Ishikawa (cell line): ENCODE results near the gene CTSS.
A peak's percentile ranks its signal among the peaks of the same experiment; 100 is the strongest.

Experiments
- CEBPB ChIP-seq: IDR thresholded peaks from 2 replicates; pipeline ENCODE4 v1.6.1; 2012
- CREB1 ChIP-seq: IDR thresholded peaks from 2 replicates; pipeline ENCODE4 v1.6.1; 2012; ENCODE audit warnings: low read depth
- EP300 ChIP-seq: IDR thresholded peaks from 2 replicates; pipeline ENCODE4 v1.6.1; 2012; ENCODE audit warnings: borderline replicate concordance
- FOXM1 ChIP-seq: IDR thresholded peaks from 2 replicates; pipeline ENCODE4 v1.6.1; 2012; ENCODE audit warnings: low read depth, borderline replicate concordance
- MAX ChIP-seq: IDR thresholded peaks from 2 replicates; pipeline ENCODE4 v1.6.1; 2012
- NFIC ChIP-seq: IDR thresholded peaks from 2 replicates; pipeline ENCODE4 v1.6.1; 2012
- RAD21 ChIP-seq: IDR thresholded peaks from 2 replicates; pipeline ENCODE4 v1.6.1; 2012; ENCODE audit warnings: low read depth
- REST ChIP-seq: IDR thresholded peaks from 2 replicates; pipeline ENCODE4 v1.6.1; 2012; ENCODE audit warnings: low read depth, mild to moderate bottlenecking
- TAF1 ChIP-seq: IDR thresholded peaks from 2 replicates; pipeline ENCODE4 v1.6.1; 2012; ENCODE audit warnings: low read depth, mild to moderate bottlenecking
- TEAD4 ChIP-seq: IDR thresholded peaks from 2 replicates; pipeline ENCODE4 v1.6.1; 2012
- USF1 ChIP-seq: IDR thresholded peaks from 2 replicates; pipeline ENCODE4 v1.6.1; 2012
- YY1 ChIP-seq: IDR thresholded peaks from 2 replicates; pipeline ENCODE4 v1.6.1; 2012; ENCODE audit warnings: low read depth
- ZBTB7A ChIP-seq: IDR thresholded peaks from 2 replicates; pipeline ENCODE4 v1.6.1; 2012; ENCODE audit warnings: low read depth

GRCh38 chr1:150813028-150813707 is 47.6 kb upstream of the CTSS start:
- TF ChIP-seq CEBPB, result no peak
- TF ChIP-seq MAX, result no peak
- TF ChIP-seq USF1, result no peak
- TF ChIP-seq REST, result no peak
- TF ChIP-seq TAF1, result no peak
- no peak for TF ChIP-seq NFIC
- TF ChIP-seq RAD21, result peak; percentile 71
- TF ChIP-seq CREB1, result no peak
- TF ChIP-seq EP300, result no peak
- no peak for TF ChIP-seq FOXM1
- no peak for TF ChIP-seq YY1
- TF ChIP-seq TEAD4, result no peak
- TF ChIP-seq ZBTB7A, result no peak
